Mesenchymal stem cell (in vitro differentiated cells and primary cell): ENCODE results near the gene PPP1R9B.
A peak's percentile ranks its signal among the peaks of the same experiment; 100 is the strongest.

Experiments
- DNase-seq: peaks from one replicate; pipeline ENCODE4 v3.0.0-alpha.2; 2013
- H2AFZ ChIP-seq: one replicate; pipeline ENCODE4 v1.6.1; 2013; ENCODE audit warnings: low read depth, mild to moderate bottlenecking, control low read depth, inconsistent platforms, low read length, moderate library complexity
- H2AK5ac ChIP-seq: 2 replicates; pipeline ENCODE4 v1.6.1; 2013; ENCODE audit warnings: low read length, moderate library complexity, mild to moderate bottlenecking, inconsistent platforms; ENCODE audit not compliant: severe bottlenecking
- H2BK120ac ChIP-seq: one replicate; pipeline ENCODE4 v1.6.1; 2013; ENCODE audit warnings: low read depth, mild to moderate bottlenecking, inconsistent platforms, low read length, moderate library complexity
- H2BK12ac ChIP-seq, 2 experiments: one replicate each; pipeline ENCODE4 v1.6.1; 2013; ENCODE audit warnings: inconsistent platforms in 2 of 2, low read length in 2 of 2, mild to moderate bottlenecking in 2 of 2, moderate library complexity in 2 of 2, control low read depth in 1 of 2
- H2BK15ac ChIP-seq: one replicate; pipeline ENCODE4 v1.6.1; 2013; ENCODE audit warnings: mild to moderate bottlenecking, low read depth, inconsistent platforms; ENCODE audit not compliant: poor library complexity, severe bottlenecking
- H2BK5ac ChIP-seq: 2 replicates; pipeline ENCODE4 v1.6.1; 2013; ENCODE audit warnings: low read depth, mild to moderate bottlenecking, low read length, control low read depth, inconsistent platforms; ENCODE audit not compliant: poor library complexity, severe bottlenecking
- H3K14ac ChIP-seq, 2 experiments: one replicate each; pipeline ENCODE4 v1.6.1; 2013; ENCODE audit warnings: inconsistent platforms in 2 of 2, low read length in 2 of 2, control low read depth in 1 of 2, mild to moderate bottlenecking in 1 of 2, moderate library complexity in 1 of 2
- H3K18ac ChIP-seq, 2 experiments: one replicate each; pipeline ENCODE4 v1.6.1; 2013; ENCODE audit warnings: inconsistent platforms in 2 of 2, low read length in 2 of 2, control low read depth in 1 of 2, low read depth in 1 of 2, mild to moderate bottlenecking in 1 of 2
- H3K23ac ChIP-seq, 2 experiments: one replicate each; pipeline ENCODE4 v1.6.1; 2013; ENCODE audit warnings: inconsistent platforms in 2 of 2, low read length in 2 of 2, mild to moderate bottlenecking in 2 of 2, moderate library complexity in 2 of 2, control low read depth in 1 of 2
- H3K27ac ChIP-seq: 2 replicates; pipeline ENCODE4 v1.5.1; 2013; ENCODE audit warnings: mild to moderate bottlenecking, moderate library complexity, low read length, control low read depth, inconsistent platforms; ENCODE audit not compliant: poor library complexity, severe bottlenecking
- H3K27me3 ChIP-seq, 2 experiments: 2 replicates each; pipeline versions ENCODE4 v1.6.1 to v1.7.0; 2013; ENCODE audit warnings: low read length in 2 of 2, mild to moderate bottlenecking in 2 of 2, moderate library complexity in 2 of 2, control low read depth in 1 of 2, inconsistent platforms in 1 of 2; ENCODE audit not compliant: control insufficient read depth in 1 of 2, insufficient read depth in 1 of 2
- H3K36me3 ChIP-seq, 2 experiments: 2 replicates each; pipeline versions ENCODE4 v1.6.1 to v1.7.0; 2013; ENCODE audit warnings: low read length in 2 of 2, control low read depth in 1 of 2, inconsistent platforms in 1 of 2, low read depth in 1 of 2, mild to moderate bottlenecking in 1 of 2; ENCODE audit not compliant: insufficient read depth in 2 of 2, control insufficient read depth in 1 of 2
- H3K4ac ChIP-seq, 2 experiments: one replicate each; pipeline ENCODE4 v1.6.1; 2013; ENCODE audit warnings: inconsistent platforms in 2 of 2, low read length in 2 of 2, mild to moderate bottlenecking in 2 of 2, moderate library complexity in 2 of 2, control low read depth in 1 of 2, low read depth in 1 of 2
- H3K4me1 ChIP-seq: 2 replicates; pipeline ENCODE4 v1.6.1; 2013; ENCODE audit warnings: low read depth, low read length, control low read depth; ENCODE audit not compliant: control insufficient read depth, insufficient read depth
- H3K4me2 ChIP-seq: 2 replicates; pipeline ENCODE4 v1.6.1; 2013; ENCODE audit warnings: low read length, mild to moderate bottlenecking, inconsistent platforms; ENCODE audit not compliant: poor library complexity, severe bottlenecking
- H3K4me3 ChIP-seq, 2 experiments: 2 replicates each; pipeline versions ENCODE4 v1.5.1 to v1.7.0; 2013; ENCODE audit warnings: low read length in 2 of 2, mild to moderate bottlenecking in 2 of 2, control low read depth in 1 of 2, low read depth in 1 of 2; ENCODE audit not compliant: insufficient read depth in 1 of 2
- H3K79me1 ChIP-seq: replicated peaks from 2 replicates; pipeline ENCODE4 v1.6.1; 2013; ENCODE audit warnings: mild to moderate bottlenecking, control low read depth, low read length, inconsistent platforms; ENCODE audit not compliant: poor library complexity, severe bottlenecking
- H3K9ac ChIP-seq: 2 replicates; pipeline ENCODE4 v1.7.0; 2013; ENCODE audit warnings: mild to moderate bottlenecking, low read length, moderate library complexity
- H3K9me3 ChIP-seq: 2 replicates; pipeline ENCODE4 v1.7.0; 2013; ENCODE audit warnings: mild to moderate bottlenecking, low read length; ENCODE audit not compliant: control insufficient read depth
- H4K8ac ChIP-seq: one replicate; pipeline ENCODE4 v1.6.1; 2013; ENCODE audit warnings: inconsistent platforms, mild to moderate bottlenecking, low read length, moderate library complexity
- H4K91ac ChIP-seq: one replicate; pipeline ENCODE4 v1.6.1; 2013; ENCODE audit warnings: mild to moderate bottlenecking, low read length, inconsistent platforms
- WGBS: methylation state at CpG from one replicate; pipeline ENCODE4 v1.1.7; 2013; ENCODE audit warnings: mixed read lengths; 5-methylcytosine and 5-hydroxymethylcytosine counted together

The PPP1R9B gene

GRCh38 chr17:50110591-50111349, 39.7 kb downstream of the PPP1R9B start:
- WGBS: 93% methylated on average over 19 of the region's 19 CpGs
- H3K23ac ChIP-seq: no peak overlapping the region
- H3K36me3 ChIP-seq: peaks cover 47 to 87% of the 10 kb centered on the region in 2 experiments
- H3K14ac ChIP-seq: no peak overlapping the region
- H2BK15ac ChIP-seq: no peak overlapping the region
- peaks cover 0 to 4% of the 10 kb centered on the region in 2 experiments for H3K27me3 ChIP-seq
- peaks cover 40% of the 10 kb centered on the region for H3K4me1 ChIP-seq
- no peak overlapping the region for H3K18ac ChIP-seq
- H4K8ac ChIP-seq: no peak overlapping the region
- DNase-seq: no peak
- H3K27ac ChIP-seq: no peak overlapping the region
- peaks cover 2% of the 10 kb centered on the region for H3K79me1 ChIP-seq
- no peaks in the 10 kb centered on the region for H3K9me3 ChIP-seq
- no peak overlapping the region for H2AFZ ChIP-seq
- H3K4me3 ChIP-seq: no peak overlapping the region
- H3K4me2 ChIP-seq: no peak overlapping the region
- H2BK12ac ChIP-seq: no peak overlapping the region
- H2AK5ac ChIP-seq: no peak overlapping the region
- H3K9ac ChIP-seq: no peak overlapping the region
- H3K4ac ChIP-seq: no peak overlapping the region
- no peak overlapping the region for H2BK5ac ChIP-seq
- H2BK120ac ChIP-seq: no peak overlapping the region
- peak overlapping the region; percentile 35 for H4K91ac ChIP-seq

GRCh38 chr17:50109785-50110184, 40.7 kb downstream of the PPP1R9B start:
- Histone ChIP-seq H4K8ac (no peak overlapping the region), H2BK15ac (no peak overlapping the region), H2BK12ac (no peak overlapping the region), H3K27ac (no peak overlapping the region), H3K18ac (no peak overlapping the region), H3K9ac (no peak overlapping the region), H3K4me3 (no peak overlapping the region), H3K4me1 (peaks cover 32% of the 10 kb centered on the region), H3K4me2 (no peak overlapping the region), H3K9me3 (no peaks in the 10 kb centered on the region), H3K27me3 (peaks cover 0 to 4% of the 10 kb centered on the region in 2 experiments), H3K4ac (no peak overlapping the region), H2BK120ac (no peak overlapping the region), H4K91ac (no peak overlapping the region), H3K14ac (no peak overlapping the region), H2BK5ac (no peak overlapping the region), H2AK5ac (no peak overlapping the region), H3K36me3 (peaks cover 53 to 91% of the 10 kb centered on the region in 2 experiments), H3K79me1 (peaks cover 7% of the 10 kb centered on the region), H2AFZ (no peak overlapping the region), H3K23ac (no peak overlapping the region)
- 91% methylated on average over 19 of the region's 19 CpGs for WGBS
- DNase-seq: no peak

DNA sequence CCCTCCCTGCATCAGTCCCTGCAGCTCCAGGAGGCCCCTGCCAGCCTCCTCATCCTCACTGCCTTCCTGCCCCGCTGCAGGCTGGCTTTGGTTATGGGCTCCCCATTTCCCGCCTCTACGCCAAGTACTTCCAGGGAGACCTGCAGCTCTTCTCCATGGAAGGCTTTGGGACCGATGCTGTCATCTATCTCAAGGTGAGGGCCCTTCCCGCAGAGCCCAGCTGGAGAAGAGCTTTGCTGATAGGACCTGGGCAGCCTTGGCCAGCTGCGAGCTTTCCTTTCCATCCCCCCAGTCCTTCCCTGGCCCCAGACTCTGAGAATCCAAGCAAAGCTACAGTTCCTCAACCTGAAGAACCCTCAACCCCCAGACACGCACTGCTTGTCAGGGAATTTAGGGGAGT, 41.3 kb downstream of the PPP1R9B start:
- peaks cover 0 to 4% of the 10 kb centered on the region in 2 experiments for H3K27me3 ChIP-seq
- WGBS: 85% methylated on average over 7 of the region's 7 CpGs
- H3K4me2 ChIP-seq: no peak overlapping the region

GRCh38 chr17:50108556-50108955, 41.9 kb downstream of the PPP1R9B start:
- Histone ChIP-seq H3K9ac (no peak overlapping the region), H3K9me3 (no peaks in the 10 kb centered on the region), H2BK120ac (no peak overlapping the region), H2BK5ac (no peak overlapping the region), H3K18ac (no peak overlapping the region), H3K14ac (no peak overlapping the region), H2AK5ac (no peak overlapping the region), H3K27me3 (peaks cover 0 to 4% of the 10 kb centered on the region in 2 experiments), H2AFZ (no peak overlapping the region), H3K23ac (no peak overlapping the region), H3K4me3 (no peak overlapping the region), H2BK15ac (no peak overlapping the region), H2BK12ac (no peak overlapping the region), H3K4ac (no peak overlapping the region), H4K8ac (no peak overlapping the region), H3K27ac (no peak overlapping the region), H3K4me2 (no peak overlapping the region), H4K91ac (no peak overlapping the region), H3K79me1 (peaks cover 15% of the 10 kb centered on the region), H3K36me3 (peaks cover 53 to 94% of the 10 kb centered on the region in 2 experiments), H3K4me1 (peaks cover 21% of the 10 kb centered on the region)
- 89% methylated on average over 8 of the region's 9 CpGs for WGBS
- DNase-seq: no peak

More for the DNA sequence above, 41.3 kb downstream of the PPP1R9B start:
- Histone ChIP-seq H4K91ac (no peak overlapping the region), H2BK15ac (no peak overlapping the region), H2AK5ac (no peak overlapping the region), H2BK120ac (no peak overlapping the region), H2BK12ac (no peak overlapping the region), H3K4ac (no peak overlapping the region), H3K36me3 (peaks cover 53 to 94% of the 10 kb centered on the region in 2 experiments), H3K14ac (no peak overlapping the region), H4K8ac (no peak overlapping the region), H2BK5ac (no peak overlapping the region), H3K4me1 (peaks cover 28% of the 10 kb centered on the region), H3K9ac (no peak overlapping the region), H3K79me1 (peaks cover 10% of the 10 kb centered on the region), H3K4me3 (no peak overlapping the region), H2AFZ (no peak overlapping the region), H3K27ac (no peak overlapping the region), H3K23ac (no peak overlapping the region), H3K18ac (no peak overlapping the region), H3K9me3 (no peaks in the 10 kb centered on the region)
- DNase-seq: no peak
